Measurements from ENCODE around the gene PIEZO2.

PIEZO2 gene

GRCh38 chr18:10896851-10897250 lies 252.5 kb downstream of the PIEZO2 start:
- no peak for DNase-seq (ENCODE audit: low spot score)

DNA sequence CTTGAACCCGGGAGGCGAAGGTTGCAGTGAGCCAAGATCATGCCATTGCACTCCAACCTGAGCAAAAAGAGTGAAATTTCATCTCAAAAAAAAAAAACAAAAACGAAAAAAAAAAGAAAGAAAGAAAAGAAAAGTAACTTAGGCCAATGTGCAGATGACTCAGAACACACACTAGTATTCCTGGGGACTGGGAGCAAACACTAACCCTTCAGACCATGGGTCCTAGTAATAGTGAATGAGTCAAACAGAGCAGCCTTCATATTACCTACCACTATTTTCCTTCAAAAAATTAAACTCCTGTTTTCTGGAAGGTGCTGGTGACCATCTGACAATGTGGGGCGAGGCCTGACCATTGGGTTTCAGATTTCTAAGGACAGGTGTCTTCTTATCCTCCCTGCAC lies 253.4 kb downstream of the PIEZO2 start:
- no peak for DNase-seq (ENCODE audit: low spot score)

DNA sequence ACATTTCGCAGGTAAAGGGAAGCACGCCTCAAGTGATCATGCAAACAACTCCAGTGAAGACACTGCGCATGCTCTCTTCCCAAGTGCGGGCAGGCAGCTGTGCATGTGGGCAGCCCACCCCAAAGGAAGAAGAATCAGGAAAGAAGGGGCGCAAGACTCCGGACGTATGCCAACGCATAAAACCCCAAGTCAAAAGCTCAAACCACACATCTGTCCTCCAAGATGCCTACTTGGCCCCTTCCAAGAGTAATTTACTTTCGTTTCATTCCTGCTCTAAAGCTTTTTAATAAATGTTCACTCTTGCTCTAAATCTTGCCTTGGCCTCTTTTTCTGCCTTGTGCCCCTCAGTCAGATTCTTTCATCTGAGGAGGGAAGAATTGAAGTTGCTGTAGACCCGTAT lies 254.9 kb downstream of the PIEZO2 start:
- DNase-seq (ENCODE audit: low spot score), result no peak

DNA sequence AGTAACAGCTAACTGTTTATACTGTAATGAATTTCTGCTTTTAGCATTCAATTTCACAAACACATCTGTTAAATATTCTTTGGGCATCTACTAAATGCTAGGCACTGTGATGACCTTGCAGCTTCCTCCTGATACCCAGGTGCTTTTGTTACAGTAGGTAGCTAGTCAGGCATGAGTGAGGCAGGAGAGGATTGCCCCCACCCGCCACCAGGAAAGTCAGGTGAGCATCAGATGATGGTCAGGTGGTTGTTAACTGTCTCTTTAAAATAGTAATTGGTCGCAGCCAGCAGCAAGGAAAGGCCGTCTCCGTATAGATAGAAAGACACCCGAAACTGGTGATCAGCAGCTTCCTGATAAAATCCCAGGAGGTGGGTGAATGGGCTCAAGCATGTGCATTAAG lies 255.6 kb downstream of the PIEZO2 start:
- no peak for DNase-seq (ENCODE audit: low spot score)

GRCh38 chr18:10893196-10893595 lies 256.2 kb downstream of the PIEZO2 start:
- DNase-seq (ENCODE audit: low spot score), result no peak

DNA sequence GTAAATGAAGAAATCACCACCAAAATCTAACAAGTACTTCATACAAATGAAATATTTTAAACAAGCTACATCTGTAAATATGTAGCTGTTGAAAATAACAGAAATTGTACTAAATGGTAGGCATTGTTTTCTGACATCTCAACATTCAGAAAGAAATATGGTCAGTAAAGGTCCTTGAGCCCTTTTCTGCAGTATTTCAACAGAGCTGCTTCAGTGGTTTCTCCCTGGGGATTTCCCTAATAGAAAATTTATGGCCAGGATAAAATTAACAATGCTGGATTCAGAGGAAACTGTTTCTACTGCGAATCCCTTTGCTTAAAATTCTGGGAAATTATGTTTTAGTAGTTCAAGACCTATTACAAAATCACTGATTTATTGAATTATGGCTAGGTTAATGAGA lies 256.6 kb downstream of the PIEZO2 start:
- DNase-seq (ENCODE audit: low spot score), result no peak

- DNase-seq (ENCODE audit: low spot score), result no peak
Measured at GRCh38 chr18:10890022-10890421, 259.3 kb downstream of the PIEZO2 start.

GRCh38 chr18:10878703-10879102 lies 270.7 kb downstream of the PIEZO2 start:
- no peak for DNase-seq (ENCODE audit: low spot score)

DNA sequence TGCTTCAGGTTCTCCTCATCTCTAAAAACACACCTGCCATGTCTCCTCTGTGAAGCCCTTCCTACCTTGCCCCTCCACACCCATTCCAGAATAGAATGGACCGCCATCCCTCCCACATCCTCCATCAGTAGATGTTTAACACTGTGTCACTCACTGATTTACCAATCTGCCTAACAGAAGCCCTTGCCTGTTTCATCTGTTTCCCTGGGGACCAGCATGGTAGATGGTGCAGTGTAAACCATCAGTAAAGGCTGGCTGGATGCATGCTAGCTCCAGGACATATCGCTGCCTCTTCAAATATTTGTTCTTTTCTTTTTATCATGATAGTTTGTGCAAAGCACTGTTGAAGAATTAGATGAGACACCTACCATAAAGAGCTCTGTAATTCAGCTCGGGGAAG lies 271.4 kb downstream of the PIEZO2 start:
- DNase-seq (ENCODE audit: low spot score), result no peak

DNA sequence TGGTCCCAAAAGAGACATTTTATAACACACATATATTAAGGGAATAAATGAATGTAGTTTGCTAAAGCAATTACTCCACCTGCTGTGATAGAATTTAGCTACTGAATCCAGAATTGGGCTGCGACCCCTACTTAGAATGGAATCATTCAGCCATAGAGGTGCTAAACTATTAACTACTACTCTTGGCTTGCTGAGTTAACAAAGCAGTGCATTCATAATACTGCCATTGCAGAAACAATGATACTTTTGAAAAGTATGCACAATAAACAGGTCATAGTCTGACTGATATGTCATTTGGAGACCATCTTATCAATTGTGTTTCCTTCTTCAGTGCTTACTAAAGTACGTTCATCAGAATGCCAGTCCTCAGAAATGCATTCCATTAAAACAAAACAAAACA lies 273.6 kb downstream of the PIEZO2 start:
- no peak for DNase-seq (ENCODE audit: low spot score)

DNA sequence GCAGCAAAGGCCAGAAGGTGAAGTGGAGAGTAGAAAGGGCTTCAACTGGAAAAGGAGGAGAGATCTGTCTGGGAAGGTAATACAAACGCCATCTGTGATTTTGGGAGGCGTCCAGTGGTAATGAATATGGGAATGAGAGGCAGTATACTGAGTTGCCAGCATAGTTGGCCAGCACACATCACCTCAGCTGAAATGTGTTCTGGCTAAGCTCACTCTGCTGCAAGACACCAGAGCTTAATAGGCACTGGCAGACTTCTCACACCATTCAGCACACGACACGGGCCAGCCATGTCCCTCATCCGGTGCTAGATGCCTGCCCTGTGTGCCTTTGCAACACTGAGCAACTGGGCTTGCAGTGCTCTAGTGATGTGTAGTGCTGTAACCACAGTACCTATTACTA lies 277.1 kb downstream of the PIEZO2 start:
- no peak for DNase-seq (ENCODE audit: low spot score)

- no peak for DNase-seq (ENCODE audit: low spot score)
Measured at GRCh38 chr18:10864722-10865121, 284.6 kb downstream of the PIEZO2 start.

DNA sequence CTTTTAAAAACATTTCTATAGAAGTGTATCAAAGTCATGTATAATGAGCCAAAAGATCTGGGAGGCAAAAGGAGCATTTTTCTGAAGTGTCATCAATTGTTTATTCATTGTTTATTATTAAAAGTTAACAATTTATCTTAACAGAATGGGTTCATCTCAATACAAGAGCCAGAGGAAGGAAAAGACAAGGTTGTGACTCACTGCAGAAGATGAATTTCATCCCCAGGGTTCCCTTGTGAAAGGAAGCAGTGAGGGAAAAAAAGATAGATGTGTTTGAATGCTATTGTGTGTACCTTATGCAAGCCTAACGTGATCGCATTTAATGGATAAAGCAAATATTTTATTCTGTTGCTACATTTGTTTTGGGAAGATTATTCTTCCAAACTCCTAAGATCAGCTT lies 286.3 kb downstream of the PIEZO2 start:
- peak; percentile 40 for DNase-seq (ENCODE audit: low spot score)

DNA sequence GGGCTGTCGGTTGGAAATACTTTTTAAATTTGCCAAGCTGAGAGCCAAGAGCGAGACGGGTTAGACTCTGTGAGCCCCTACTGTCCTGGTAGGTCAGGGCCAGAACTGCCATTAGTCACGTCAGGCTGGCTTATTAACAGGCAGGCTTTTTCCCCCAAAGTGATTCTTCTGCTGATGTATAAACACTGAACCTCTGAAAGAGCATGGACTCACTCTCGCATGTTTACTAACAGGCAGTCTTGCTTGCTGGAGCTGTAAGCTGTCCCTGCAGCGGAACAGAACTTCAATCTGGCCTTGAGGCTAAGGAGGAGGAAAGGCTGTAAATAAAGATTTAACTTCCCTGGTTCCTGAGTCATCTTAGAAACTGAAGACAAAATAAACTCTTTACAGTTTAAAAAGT lies 288.4 kb downstream of the PIEZO2 start:
- DNase-seq (ENCODE audit: low spot score), result no peak

DNA sequence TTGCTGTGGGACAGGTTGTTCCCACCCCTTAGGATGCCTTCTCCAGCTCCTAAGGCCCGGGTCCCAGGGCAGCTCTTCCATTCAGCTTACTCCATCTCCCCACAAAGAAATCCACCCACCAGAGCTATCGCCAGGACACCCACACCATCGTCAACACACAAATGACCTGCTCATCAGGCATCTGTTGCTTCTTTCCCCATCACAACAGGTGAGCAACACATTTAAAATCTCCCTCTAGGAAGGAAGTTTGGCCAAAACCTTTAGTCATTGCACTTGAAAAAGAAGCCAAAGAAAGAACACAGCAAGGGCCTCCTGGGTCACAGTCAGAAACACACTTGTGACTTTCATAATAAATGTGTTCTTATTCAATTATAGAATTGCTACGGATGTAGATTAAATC lies 289.0 kb downstream of the PIEZO2 start:
- DNase-seq (ENCODE audit: low spot score), result no peak

GRCh38 chr18:10858477-10858876 lies 290.9 kb downstream of the PIEZO2 start:
- DNase-seq (ENCODE audit: low spot score), result no peak

GRCh38 chr18:10856132-10856531 lies 293.2 kb downstream of the PIEZO2 start:
- DNase-seq (ENCODE audit: low spot score), result no peak

- DNase-seq (ENCODE audit: low spot score), result no peak
Measured at GRCh38 chr18:10852385-10853303, 296.7 kb downstream of the PIEZO2 start.

GRCh38 chr18:10851824-10852319 lies 297.5 kb downstream of the PIEZO2 start:
- peak; percentile 61 for DNase-seq (ENCODE audit: low spot score)

GRCh38 chr18:10850840-10851239 lies 298.5 kb downstream of the PIEZO2 start:
- DNase-seq (ENCODE audit: low spot score), result no peak

DNA sequence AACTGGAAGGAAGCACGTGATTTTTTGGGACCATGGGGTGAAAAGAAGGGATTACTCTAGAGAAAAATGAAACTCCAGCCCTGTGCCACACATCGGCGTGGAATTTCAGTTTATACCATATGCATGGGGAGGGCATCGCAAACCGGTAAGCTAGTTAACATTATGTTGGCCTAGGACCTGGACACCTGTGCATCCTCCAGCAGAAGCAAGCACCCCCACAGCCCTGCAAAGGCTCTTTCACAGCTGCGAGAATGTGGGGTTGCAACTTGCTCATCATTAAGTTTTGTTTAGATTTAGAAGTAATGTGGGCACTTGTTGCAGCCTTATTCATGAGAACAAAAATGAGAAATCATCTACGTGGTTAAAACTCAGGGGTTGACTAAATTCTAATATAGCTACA lies 299.2 kb downstream of the PIEZO2 start:
- DNase-seq (ENCODE audit: low spot score), result no peak

- no peak for DNase-seq (ENCODE audit: low spot score)
Measured at GRCh38 chr18:10847907-10848306, 301.5 kb downstream of the PIEZO2 start.

DNA sequence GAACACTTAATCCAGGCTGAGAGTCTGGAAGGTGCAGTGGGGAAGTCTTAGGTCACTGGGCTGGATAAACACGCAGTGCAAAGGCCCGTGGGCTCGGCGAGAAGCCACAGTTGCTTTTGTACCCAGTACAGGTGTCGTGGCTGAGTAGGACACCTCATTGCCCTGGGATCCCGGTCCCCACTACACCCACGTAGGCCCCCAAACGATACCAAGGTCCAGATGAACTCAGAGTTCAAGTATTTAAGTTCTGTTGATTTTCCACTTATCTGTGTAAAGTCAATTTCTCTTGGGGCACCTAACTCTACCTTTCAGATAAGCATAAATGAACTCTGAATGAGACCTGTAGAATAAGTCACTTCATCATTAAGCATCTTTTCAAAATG lies 302.0 kb downstream of the PIEZO2 start:
- DNase-seq (ENCODE audit: low spot score), result no peak
